ENCODE data around the gene MAP1LC3B2. TPM values are rescaled to one million over a fixed set of nuclear protein-coding genes. Genes with fewer than 3 reads are reported as not detected.

MAP1LC3B2 gene
- total RNA-seq, 1 donor = 1.1 TPM

GRCh38 chr12:116599285-116600136 lies 40.3 kb downstream of the MAP1LC3B2 start:
- H3K4me3 ChIP-seq (ENCODE audit: insufficient read depth, low read length) = peak overlapping the region; percentile 69
- peak; percentile 52 for TF ChIP-seq CTCF (IDR thresholded peaks at IDR 0.05; ENCODE audit: extremely low read depth, low read depth, low read length)
- H3K4me1 ChIP-seq (ENCODE audit: insufficient read depth, low read length) = peaks cover 33% of the 10 kb centered on the region
- H3K79me2 ChIP-seq (ENCODE audit: insufficient read depth, low read length) = no peaks in the 10 kb centered on the region
- H3K9me3 ChIP-seq (ENCODE audit: low read depth, low read length) = no peaks in the 10 kb centered on the region
- H3K36me3 ChIP-seq (ENCODE audit: insufficient read depth, low read length) = no peaks in the 10 kb centered on the region
- H3K27ac ChIP-seq (ENCODE audit: low read depth, low read length) = peak overlapping the region; percentile 91
- H3K27me3 ChIP-seq (ENCODE audit: insufficient read depth, low read length) = no peaks in the 10 kb centered on the region
- H4K20me1 ChIP-seq (ENCODE audit: insufficient read depth, low read length) = no peaks in the 10 kb centered on the region
- DNase-seq (ENCODE audit: insufficient read length, low spot score, missing footprints) = peak; percentile 84
- H3K4me2 ChIP-seq (ENCODE audit: insufficient read depth, low read length) = peak overlapping the region; percentile 85
- H2AFZ ChIP-seq (ENCODE audit: low read length) = peak overlapping the region; percentile 92

- Histone ChIP-seq H3K36me3 (ENCODE audit: insufficient read depth, low read length) (no peaks in the 10 kb centered on the region), H4K20me1 (ENCODE audit: insufficient read depth, low read length) (no peaks in the 10 kb centered on the region), H3K4me1 (ENCODE audit: insufficient read depth, low read length) (peaks cover 40% of the 10 kb centered on the region), H3K4me3 (ENCODE audit: insufficient read depth, low read length) (no peak overlapping the region), H3K27me3 (ENCODE audit: insufficient read depth, low read length) (no peaks in the 10 kb centered on the region), H3K4me2 (ENCODE audit: insufficient read depth, low read length) (peak overlapping the region; percentile 6), H3K9me3 (ENCODE audit: low read depth, low read length) (no peaks in the 10 kb centered on the region), H3K79me2 (ENCODE audit: insufficient read depth, low read length) (no peaks in the 10 kb centered on the region), H2AFZ (ENCODE audit: low read length) (peak overlapping the region; percentile 10), H3K27ac (ENCODE audit: low read depth, low read length) (peak overlapping the region; percentile 42)
- no peak for TF ChIP-seq CTCF (IDR thresholded peaks at IDR 0.05; ENCODE audit: extremely low read depth, low read depth, low read length)
- DNase-seq (ENCODE audit: insufficient read length, low spot score, missing footprints) = no peak
Measured at GRCh38 chr12:116600959-116601918, 42.1 kb downstream of the MAP1LC3B2 start.

- Histone ChIP-seq H3K4me1 (ENCODE audit: insufficient read depth, low read length) (peaks cover 40% of the 10 kb centered on the region), H3K27me3 (ENCODE audit: insufficient read depth, low read length) (no peaks in the 10 kb centered on the region), H3K36me3 (ENCODE audit: insufficient read depth, low read length) (no peaks in the 10 kb centered on the region), H3K79me2 (ENCODE audit: insufficient read depth, low read length) (no peaks in the 10 kb centered on the region), H3K27ac (ENCODE audit: low read depth, low read length) (peak overlapping the region; percentile 42), H3K4me2 (ENCODE audit: insufficient read depth, low read length) (peak overlapping the region; percentile 6), H3K9me3 (ENCODE audit: low read depth, low read length) (no peaks in the 10 kb centered on the region), H2AFZ (ENCODE audit: low read length) (peak overlapping the region; percentile 10), H4K20me1 (ENCODE audit: insufficient read depth, low read length) (no peaks in the 10 kb centered on the region), H3K4me3 (ENCODE audit: insufficient read depth, low read length) (no peak overlapping the region)
- no peak for TF ChIP-seq CTCF (IDR thresholded peaks at IDR 0.05; ENCODE audit: extremely low read depth, low read depth, low read length)
- no peak for DNase-seq (ENCODE audit: insufficient read length, low spot score, missing footprints)
Measured at GRCh38 chr12:116601933-116602810, 43.0 kb downstream of the MAP1LC3B2 start.
